ENCODE results near the gene SCO2. TPM values are rescaled to one million over a fixed set of nuclear protein-coding genes. Genes with fewer than 3 reads are reported as not detected.
A peak's percentile ranks its signal among the peaks of the same experiment; 100 is the strongest.

The SCO2 gene
- total and polyA plus RNA-seq, 9 of the 15 experiments (the other 6 are each of a cell fraction or from before 2014, with no cell fraction given) = 0.34 to 4.0 (median 1.1) TPM; not detected in 3

DNA sequence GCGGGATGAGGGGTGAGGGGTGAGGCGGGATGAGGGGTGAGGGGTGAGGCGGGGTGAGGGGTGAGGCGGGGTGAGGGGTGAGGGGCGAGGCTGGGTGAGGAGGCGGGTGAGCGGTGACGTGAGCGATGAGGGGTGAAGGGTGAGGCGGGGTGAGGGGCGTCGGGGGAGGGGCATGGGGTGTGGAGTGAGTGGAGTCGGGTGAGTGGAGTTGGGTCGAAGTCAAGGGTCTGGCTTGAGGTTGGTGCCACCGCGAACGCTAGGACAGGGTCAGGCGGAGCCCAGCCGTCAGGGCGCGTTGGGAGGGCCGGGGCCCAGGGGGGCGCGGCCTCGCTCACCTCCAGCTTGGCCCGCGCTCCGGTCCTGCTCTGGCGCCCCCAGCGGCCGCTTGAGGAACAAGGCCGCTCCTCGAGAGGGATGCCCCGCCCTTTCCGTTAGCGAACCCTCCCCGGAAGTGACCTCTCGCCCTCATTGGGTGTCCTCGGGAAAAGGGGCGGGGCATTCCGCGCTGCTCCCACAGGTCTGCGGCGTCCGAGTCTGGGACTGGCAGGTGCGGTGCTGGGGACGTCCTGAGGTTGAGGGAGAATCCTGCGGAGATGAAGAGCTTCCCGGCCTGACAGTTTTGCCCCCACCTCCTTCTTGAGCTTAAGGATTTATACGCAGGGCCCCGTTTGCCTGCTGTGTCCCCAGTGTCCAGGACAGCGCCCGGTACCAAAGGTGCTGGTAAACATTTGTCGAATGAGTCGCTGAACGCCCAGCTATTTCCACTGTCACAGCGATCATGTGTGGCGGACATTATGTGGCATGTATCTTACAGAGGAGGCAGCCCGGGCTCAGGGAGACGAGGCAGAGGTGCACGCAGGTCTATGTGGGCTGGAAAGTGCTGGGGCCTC is 37.4 kb upstream of the SCO2 start, which contains the start of gene SYCE3 (continued):
- peak; percentile 85 for TF ChIP-seq CTCFL (IDR thresholded peaks at IDR 0.05; ENCODE audit: borderline replicate concordance, insufficient read depth, low read depth, low read length, poor library complexity, severe bottlenecking)
- TF ChIP-seq XRCC3 (IDR thresholded peaks at IDR 0.05) = no peak
- TF ChIP-seq ZNF140 (CRISPR knock-in tag; IDR thresholded peaks at IDR 0.05) = no peak
- peak; percentile 32 to 56; a peak in 2 of 4 replicates for TF ChIP-seq MNT (conservative IDR thresholded peaks at IDR 0.05)
- no peak for TF ChIP-seq SAP30 (IDR thresholded peaks at IDR 0.05; ENCODE audit: borderline replicate concordance, insufficient read depth, low read depth, low read length, poor library complexity, severe bottlenecking)
- TF ChIP-seq, protein P1, sequence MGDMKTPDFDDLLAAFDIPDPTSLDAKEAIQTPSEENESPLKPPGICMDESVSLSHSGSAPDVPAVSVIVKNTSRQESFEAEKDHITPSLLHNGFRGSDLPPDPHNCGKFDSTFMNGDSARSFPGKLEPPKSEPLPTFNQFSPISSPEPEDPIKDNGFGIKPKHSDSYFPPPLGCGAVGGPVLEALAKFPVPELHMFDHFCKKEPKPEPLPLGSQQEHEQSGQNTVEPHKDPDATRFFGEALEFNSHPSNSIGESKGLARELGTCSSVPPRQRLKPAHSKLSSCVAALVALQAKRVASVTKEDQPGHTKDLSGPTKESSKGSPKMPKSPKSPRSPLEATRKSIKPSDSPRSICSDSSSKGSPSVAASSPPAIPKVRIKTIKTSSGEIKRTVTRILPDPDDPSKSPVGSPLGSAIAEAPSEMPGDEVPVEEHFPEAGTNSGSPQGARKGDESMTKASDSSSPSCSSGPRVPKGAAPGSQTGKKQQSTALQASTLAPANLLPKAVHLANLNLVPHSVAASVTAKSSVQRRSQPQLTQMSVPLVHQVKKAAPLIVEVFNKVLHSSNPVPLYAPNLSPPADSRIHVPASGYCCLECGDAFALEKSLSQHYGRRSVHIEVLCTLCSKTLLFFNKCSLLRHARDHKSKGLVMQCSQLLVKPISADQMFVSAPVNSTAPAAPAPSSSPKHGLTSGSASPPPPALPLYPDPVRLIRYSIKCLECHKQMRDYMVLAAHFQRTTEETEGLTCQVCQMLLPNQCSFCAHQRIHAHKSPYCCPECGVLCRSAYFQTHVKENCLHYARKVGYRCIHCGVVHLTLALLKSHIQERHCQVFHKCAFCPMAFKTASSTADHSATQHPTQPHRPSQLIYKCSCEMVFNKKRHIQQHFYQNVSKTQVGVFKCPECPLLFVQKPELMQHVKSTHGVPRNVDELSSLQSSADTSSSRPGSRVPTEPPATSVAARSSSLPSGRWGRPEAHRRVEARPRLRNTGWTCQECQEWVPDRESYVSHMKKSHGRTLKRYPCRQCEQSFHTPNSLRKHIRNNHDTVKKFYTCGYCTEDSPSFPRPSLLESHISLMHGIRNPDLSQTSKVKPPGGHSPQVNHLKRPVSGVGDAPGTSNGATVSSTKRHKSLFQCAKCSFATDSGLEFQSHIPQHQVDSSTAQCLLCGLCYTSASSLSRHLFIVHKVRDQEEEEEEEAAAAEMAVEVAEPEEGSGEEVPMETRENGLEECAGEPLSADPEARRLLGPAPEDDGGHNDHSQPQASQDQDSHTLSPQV (IDR thresholded peaks at IDR 0.05) = no peak
- no peak for TF ChIP-seq FOXK2 (conservative IDR thresholded peaks at IDR 0.05 in 1 of 2, IDR thresholded peaks at IDR 0.05 in 1 of 2; ENCODE audit: low read depth in 2 of 2)
- peak; percentile 55; the same call in 1 of the 2 replicates for TF ChIP-seq PHF8 (IDR thresholded peaks at IDR 0.05; ENCODE audit: borderline replicate concordance, low read length)
- no peak for TF ChIP-seq ETS2 (tag; IDR thresholded peaks at IDR 0.05; ENCODE audit: borderline replicate concordance, poor library complexity, severe bottlenecking)
- no peak for TF ChIP-seq LARP7 (IDR thresholded peaks at IDR 0.05)
- TF ChIP-seq, protein P2, sequence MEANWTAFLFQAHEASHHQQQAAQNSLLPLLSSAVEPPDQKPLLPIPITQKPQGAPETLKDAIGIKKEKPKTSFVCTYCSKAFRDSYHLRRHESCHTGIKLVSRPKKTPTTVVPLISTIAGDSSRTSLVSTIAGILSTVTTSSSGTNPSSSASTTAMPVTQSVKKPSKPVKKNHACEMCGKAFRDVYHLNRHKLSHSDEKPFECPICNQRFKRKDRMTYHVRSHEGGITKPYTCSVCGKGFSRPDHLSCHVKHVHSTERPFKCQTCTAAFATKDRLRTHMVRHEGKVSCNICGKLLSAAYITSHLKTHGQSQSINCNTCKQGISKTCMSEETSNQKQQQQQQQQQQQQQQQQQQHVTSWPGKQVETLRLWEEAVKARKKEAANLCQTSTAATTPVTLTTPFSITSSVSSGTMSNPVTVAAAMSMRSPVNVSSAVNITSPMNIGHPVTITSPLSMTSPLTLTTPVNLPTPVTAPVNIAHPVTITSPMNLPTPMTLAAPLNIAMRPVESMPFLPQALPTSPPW (CRISPR knock-in tag; IDR thresholded peaks at IDR 0.05) = peak; percentile 76
- TF ChIP-seq, protein P3, sequence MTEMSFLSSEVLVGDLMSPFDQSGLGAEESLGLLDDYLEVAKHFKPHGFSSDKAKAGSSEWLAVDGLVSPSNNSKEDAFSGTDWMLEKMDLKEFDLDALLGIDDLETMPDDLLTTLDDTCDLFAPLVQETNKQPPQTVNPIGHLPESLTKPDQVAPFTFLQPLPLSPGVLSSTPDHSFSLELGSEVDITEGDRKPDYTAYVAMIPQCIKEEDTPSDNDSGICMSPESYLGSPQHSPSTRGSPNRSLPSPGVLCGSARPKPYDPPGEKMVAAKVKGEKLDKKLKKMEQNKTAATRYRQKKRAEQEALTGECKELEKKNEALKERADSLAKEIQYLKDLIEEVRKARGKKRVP (CRISPR knock-in tag; IDR thresholded peaks at IDR 0.05) = no peak
